Fibroblast of villous mesenchyme (primary cell): ENCODE data around the gene C10orf95. TPM values are rescaled to one million over a fixed set of nuclear protein-coding genes. Genes with fewer than 3 reads are reported as not detected.

Experiments used
- DNase-seq: peaks from one replicate; pipeline ENCODE4 v3.0.0-alpha.2; 2010; ENCODE audit warnings: low read depth
- H3K4me3 ChIP-seq: 2 replicates; pipeline ENCODE4 v1.5.1; 2011; ENCODE audit warnings: low read depth, mild to moderate bottlenecking, low read length
- total RNA-seq: library from RNA; depleted of rRNA; stranded (reverse); fragments of >200 nt; gene quantifications from 2 replicates; pipeline ENCODE4 v1.2.3, GENCODE V29; 2012
- TF ChIP-seq, protein P1 (sequence below): IDR thresholded peaks from 2 replicates; pipeline ENCODE4 v1.5.1; 2012; ENCODE audit warnings: low read depth, mild to moderate bottlenecking, low read length; ENCODE audit not compliant: insufficient read depth

The C10orf95 gene
- total RNA-seq, 1 donor = not detected

DNA sequence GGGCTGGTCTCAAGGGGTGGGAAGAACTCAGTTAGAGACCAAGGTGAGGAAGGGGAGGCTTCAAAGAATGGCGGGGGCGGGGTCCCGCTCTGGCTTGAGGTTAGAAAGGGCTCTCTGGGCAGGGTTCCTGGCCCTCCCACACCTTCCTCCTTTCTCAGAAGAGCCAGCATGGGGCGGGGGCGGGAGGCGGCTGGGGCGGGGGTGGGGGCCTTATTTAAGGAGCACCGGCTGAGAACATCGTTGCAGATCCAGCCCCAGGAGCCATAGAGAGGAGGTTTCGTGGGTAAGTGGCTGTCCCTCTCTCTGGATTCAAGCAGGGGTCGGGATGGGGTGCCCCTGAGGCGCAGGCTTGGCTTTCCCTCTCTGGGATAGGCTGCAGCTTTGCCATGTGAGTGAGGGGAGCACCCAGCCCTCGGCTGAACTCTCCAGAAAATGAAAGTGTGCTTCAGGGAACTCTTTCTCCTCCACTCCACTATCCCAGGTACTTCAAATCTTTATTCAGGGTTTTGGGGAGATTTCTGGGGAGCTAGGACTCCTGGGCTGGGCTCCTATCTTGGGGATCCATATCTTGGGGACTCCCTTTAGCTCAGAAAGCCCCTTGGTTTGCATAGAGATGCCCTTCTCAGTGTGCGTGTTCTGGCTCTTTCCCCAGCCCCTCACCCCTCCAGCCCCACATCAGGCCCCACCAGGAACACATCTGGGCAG lies 15.7 kb downstream of the C10orf95 start:
- TF ChIP-seq, protein P1, sequence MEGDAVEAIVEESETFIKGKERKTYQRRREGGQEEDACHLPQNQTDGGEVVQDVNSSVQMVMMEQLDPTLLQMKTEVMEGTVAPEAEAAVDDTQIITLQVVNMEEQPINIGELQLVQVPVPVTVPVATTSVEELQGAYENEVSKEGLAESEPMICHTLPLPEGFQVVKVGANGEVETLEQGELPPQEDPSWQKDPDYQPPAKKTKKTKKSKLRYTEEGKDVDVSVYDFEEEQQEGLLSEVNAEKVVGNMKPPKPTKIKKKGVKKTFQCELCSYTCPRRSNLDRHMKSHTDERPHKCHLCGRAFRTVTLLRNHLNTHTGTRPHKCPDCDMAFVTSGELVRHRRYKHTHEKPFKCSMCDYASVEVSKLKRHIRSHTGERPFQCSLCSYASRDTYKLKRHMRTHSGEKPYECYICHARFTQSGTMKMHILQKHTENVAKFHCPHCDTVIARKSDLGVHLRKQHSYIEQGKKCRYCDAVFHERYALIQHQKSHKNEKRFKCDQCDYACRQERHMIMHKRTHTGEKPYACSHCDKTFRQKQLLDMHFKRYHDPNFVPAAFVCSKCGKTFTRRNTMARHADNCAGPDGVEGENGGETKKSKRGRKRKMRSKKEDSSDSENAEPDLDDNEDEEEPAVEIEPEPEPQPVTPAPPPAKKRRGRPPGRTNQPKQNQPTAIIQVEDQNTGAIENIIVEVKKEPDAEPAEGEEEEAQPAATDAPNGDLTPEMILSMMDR = no peak
- peak overlapping the region; percentile 40 for H3K4me3 ChIP-seq
- DNase-seq = no peak

DNA sequence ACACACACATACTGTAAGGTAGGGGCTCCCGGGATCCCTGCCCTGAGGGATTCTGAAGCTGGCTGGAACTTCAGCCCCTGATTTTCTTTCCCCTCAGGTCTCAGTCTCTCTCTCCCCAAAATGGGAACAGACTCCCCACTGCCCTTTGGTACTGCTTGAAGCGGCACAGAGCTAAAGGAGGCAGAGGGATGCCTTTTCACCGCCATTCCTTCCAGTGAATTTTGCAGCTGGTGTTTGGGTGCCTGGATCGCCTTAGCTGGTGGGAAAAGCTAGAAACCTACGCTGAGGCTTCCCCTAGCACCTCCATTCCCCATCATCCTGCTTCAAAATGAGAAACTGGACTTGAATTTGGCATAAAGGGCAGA lies 16.2 kb downstream of the C10orf95 start:
- DNase-seq = no peak
- TF ChIP-seq, protein P1 = no peak
- no peak overlapping the region for H3K4me3 ChIP-seq

DNA sequence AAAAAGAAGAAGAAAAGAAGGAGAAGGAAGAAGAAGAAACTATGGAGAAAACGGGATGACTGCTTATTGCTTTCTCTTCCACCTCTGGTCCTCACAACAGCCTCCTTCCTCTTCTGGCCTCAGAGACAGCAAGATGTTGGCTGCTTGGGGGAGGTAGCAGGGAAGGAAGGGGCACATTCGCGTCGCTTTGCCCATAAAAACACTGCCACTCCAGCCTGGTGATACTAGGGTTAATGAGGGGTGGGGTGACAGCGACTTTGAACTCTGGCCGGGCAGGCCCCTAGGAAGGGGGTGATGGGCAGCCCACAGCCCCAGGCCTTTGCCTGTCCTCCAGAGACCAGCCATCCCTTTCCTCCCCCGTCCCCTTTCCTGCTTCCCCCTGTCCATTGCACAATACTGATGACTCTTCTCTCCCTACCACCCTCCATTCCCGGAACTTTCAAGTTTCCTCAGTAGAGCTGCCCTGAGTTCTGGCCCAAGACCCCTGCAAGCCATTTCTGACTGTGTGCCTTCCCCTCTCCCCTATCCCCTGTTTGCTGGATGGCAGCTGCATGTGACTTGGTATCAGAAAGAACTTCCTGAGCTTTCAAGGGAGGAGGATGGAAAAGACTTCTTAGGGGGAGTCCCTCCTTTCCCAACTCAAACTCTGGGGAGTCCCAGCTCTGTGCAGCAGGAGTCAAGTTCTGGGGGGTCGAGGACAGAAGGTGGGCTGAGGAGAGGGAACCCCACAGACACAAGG lies 16.8 kb downstream of the C10orf95 start:
- peak; percentile 76 for DNase-seq
- H3K4me3 ChIP-seq = no peak overlapping the region

DNA sequence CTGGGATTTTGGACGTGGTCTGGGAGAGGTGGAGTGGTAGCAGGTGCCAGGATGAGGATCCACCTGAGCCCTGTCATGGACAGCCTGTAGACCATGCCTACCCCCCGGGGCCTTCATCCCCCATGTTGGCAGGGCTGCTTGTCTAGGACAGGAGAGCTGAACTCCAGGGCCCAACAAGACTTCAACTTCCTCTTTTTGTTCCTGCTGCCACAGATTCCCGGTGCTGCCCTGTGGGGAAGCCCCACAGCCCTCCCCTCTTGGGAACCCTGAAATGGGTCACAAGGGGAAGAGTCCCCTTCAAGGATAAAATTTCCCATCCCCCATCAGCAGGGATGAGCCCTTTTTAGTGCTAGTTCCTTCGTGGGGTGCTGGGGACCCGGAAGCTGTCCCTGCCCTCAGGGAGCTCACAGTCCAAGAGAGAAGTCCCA lies 17.7 kb downstream of the C10orf95 start:
- TF ChIP-seq, protein P1 = no peak
- no peak for DNase-seq
- no peak overlapping the region for H3K4me3 ChIP-seq

More for the DNA sequence above, 16.8 kb downstream of the C10orf95 start:
- TF ChIP-seq, protein P1 = no peak

DNA sequence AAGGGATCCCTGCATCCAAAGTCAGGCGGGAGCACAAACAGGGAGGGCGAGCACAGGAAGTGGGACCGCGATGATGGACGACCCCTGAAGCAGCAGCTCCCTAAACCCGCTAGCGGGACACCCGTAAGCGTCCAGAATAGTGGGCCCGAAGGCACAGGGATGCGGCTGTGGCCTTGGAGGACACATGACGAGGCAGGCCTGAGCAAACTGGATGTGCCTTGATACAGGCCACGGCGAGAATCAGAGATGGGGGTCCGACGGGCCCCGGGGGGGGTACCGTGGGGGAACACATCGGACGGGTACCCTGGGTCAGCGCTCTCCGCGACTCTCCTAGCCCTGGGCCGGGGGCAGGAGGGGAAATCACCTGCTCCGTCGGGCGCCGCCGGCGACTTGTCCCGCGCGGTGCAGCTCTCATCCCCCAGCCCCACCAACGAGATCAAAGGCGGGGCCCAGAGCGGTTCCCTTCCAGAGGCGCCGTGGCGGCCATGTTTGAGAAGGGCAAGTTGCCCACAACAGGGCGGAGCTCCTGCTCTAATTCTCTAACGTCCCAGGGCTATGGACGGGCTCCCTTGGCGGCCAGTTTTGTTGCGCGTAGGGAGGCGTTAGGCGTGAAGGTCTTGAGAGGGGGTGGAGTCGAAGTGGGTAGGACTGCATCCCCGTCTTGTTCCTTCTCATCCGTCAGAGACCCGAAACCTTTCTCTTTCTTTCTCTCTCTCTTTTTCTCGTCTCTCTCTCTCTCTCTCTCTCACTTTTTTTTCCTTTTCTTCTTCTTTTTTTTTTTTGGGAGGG lies 19.0 kb downstream of the C10orf95 start, which contains the start of gene CUEDC2:
CUEDC2 (minus strand) TSS at position 413 of the 789 bp plus-strand sequence. CDS start 7,386 bp downstream, outside the sequence.
- H3K4me3 ChIP-seq = peak within 1 kb of the TSS; percentile 94
- TF ChIP-seq, protein P1 = no peak
- peak; percentile 98 for DNase-seq

DNA sequence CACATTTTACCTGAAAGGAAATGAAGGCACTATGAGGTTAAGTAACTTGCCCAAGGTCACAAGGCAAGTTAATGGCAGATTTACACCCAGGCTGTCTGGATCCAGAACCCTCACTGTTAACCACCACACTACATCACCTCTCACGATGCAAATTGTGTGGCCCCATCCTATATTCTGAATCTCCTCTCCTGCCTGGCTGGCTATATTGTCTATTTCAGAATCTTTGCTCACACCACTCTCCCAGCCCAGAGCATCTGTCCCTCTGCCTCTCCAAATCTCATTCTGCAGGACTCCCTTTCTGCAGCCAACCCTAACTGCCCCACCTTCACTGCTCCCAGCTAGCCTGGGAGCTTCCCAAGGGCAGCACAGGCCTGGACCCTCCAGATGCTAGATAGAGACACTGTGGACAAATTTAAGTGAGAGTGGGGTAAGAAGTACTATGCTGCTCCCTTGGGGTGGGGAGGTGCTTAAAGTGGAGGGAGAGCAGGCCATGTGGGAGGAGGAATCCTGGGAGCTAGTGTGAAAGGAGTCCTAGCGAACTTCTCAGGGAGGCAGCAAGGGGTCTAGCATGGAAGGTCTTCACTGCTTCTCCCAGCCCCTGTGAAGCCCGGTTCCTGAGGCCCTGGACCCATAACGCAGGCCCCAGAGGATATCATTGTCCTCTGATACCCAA lies 19.8 kb downstream of the C10orf95 start:
- DNase-seq = no peak
- peak overlapping the region; percentile 94 for H3K4me3 ChIP-seq
- TF ChIP-seq, protein P1 = peak; percentile 3
